Islet precursor cell (in vitro differentiated cells): ENCODE data around the gene PGAM5.

Experiments
- DNase-seq: peaks from one replicate; pipeline ENCODE4 v3.0.0-alpha.2; 2018

Gene PGAM5

GRCh38 chr12:132710405-132711079 lies at the start of gene PGAM5:
PGAM5 (plus strand) TSS chr12:132710842; CDS start chr12:132710877, 35 bp downstream.
- DNase-seq, result peak; percentile 94

GRCh38 chr12:132660996-132661395 lies 49.6 kb upstream of the PGAM5 start:
- no peak for DNase-seq

GRCh38 chr12:132661972-132662371 lies 48.7 kb upstream of the PGAM5 start:
- no peak for DNase-seq

GRCh38 chr12:132662901-132663755 lies 47.5 kb upstream of the PGAM5 start:
- DNase-seq, result no peak

GRCh38 chr12:132664206-132665148 lies 46.2 kb upstream of the PGAM5 start:
- DNase-seq, result no peak

- DNase-seq, result no peak
Measured at GRCh38 chr12:132665149-132665491, 45.5 kb upstream of the PGAM5 start.

GRCh38 chr12:132665794-132666193 lies 44.8 kb upstream of the PGAM5 start:
- DNase-seq, result no peak

- DNase-seq, result no peak
Measured at GRCh38 chr12:132668191-132669088, 42.2 kb upstream of the PGAM5 start.

- no peak for DNase-seq
Measured at GRCh38 chr12:132669166-132669879, 41.3 kb upstream of the PGAM5 start.

GRCh38 chr12:132672116-132672515 lies 38.5 kb upstream of the PGAM5 start:
- no peak for DNase-seq

- DNase-seq, result no peak
Measured at GRCh38 chr12:132672678-132673077, 38.0 kb upstream of the PGAM5 start.

GRCh38 chr12:132673288-132674179 lies 37.1 kb upstream of the PGAM5 start:
- no peak for DNase-seq

- no peak for DNase-seq
Measured at GRCh38 chr12:132674561-132674960, 36.1 kb upstream of the PGAM5 start.

GRCh38 chr12:132675757-132676432 lies 34.7 kb upstream of the PGAM5 start:
- DNase-seq, result no peak

- no peak for DNase-seq
Measured at GRCh38 chr12:132677492-132677891, 33.1 kb upstream of the PGAM5 start.

GRCh38 chr12:132685400-132685799 lies 25.2 kb upstream of the PGAM5 start:
- DNase-seq, result peak; percentile 56

GRCh38 chr12:132686825-132687210 lies 23.8 kb upstream of the PGAM5 start:
- DNase-seq, result no peak

- peak; percentile 99 for DNase-seq
Measured at GRCh38 chr12:132687211-132688164, 23.2 kb upstream of the PGAM5 start, which contains the start of the genes POLE and PXMP2. POLE (minus strand) TSS chr12:132687342; CDS start chr12:132687315, 27 bp downstream. PXMP2 (plus strand) TSS chr12:132687587; CDS start chr12:132687671, 84 bp downstream.
